ENCODE data around the gene MAFG.

The MAFG gene

DNA sequence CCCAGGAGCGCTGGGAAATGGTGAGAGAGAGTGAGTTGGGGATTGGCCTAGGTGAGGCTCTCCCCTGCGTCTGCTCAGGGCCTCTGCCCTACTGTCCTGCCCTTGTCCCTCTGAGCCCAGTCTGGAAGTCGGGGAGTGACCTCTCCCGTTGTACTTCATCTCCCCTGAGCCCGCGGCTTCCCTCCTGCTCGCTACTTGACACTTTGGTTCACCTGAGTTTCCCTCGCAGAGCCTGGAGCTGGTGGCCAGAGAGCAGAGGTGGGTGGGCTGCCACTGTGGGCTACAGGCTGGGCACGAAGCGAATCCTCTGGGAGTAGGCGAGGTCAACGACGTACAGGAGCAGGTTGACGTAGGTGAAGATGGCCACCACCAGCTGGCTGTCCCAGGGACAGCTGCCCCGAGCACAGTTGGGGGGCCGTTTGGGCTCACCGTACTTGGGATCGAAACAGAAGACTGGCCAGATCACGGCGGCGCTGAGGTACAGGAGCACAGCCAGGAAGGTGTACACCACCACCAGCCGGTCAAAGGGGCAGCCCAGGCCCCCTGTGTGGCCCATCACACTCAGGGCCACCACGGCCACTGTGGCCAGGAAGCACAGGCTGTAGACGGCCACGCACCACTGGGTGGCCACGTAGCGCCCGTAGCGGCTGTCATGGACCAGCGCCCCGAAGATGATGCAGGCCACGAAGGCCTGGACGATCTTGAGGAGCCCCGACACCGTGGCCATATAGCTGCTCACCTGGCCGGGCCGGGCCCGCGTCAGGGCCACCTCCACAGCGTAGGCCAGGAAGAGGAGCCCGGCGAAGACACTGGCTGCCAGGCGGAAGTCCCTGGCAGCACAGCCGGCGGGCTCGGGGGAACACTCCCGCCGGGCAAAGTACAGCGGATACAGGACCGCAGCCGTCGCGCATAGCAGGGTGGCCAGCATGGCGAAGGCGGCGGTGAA is 13.3 kb upstream of the MAFG start:
- DNase-seq (ENCODE audit: low read depth in 4 of 4, low spot score in 1 of 4), result no peak

DNA sequence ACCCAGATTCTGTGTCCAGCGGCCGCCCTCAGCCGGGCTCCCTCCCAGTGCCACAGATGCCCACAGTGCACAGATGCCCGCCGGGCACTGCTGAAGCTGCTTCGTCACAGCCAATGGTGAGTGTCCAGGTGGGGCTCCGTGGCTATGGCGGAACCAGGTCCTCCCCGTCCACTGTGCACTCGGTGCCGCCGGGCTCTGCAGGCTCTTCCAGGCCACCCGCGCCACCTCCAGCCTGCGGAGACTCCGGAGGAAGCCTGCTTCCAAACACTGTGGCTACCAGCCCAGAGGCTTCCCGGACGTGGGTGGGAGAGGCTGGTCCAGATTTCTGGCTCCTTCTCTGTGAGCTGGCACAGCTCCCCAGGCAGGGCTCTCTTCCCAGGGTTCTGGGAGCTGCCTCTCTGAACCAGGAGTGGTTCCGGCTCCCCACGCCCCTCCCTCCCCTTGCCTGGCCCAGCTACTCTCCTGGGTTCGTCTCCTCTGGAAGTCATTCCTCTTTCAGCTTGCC is 12.4 kb upstream of the MAFG start:
- DNase-seq (ENCODE audit: low read depth in 4 of 4, low spot score in 1 of 4), result no peak

DNA sequence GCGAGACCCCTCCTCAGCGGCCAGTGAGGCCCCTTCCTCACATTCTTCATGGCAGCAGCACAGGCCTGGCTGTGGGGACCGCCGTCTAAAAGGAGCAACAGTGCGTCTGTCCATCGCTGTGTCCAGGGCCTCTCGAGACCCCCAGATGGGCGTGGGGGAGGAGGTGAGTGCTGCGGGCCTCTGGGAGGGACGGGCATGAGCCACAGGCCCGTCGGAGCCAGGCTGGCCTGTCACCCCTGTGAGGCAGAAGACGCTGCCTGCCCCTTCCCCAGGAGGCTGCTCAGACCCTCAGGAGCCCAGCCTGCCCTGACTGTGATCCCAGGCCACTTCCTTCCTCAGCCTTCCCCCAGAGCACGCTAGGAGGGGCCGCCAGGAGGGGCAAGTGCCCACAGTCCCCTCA is 11.7 kb upstream of the MAFG start:
- no peak for DNase-seq (ENCODE audit: low read depth in 4 of 4, low spot score in 1 of 4)

DNA sequence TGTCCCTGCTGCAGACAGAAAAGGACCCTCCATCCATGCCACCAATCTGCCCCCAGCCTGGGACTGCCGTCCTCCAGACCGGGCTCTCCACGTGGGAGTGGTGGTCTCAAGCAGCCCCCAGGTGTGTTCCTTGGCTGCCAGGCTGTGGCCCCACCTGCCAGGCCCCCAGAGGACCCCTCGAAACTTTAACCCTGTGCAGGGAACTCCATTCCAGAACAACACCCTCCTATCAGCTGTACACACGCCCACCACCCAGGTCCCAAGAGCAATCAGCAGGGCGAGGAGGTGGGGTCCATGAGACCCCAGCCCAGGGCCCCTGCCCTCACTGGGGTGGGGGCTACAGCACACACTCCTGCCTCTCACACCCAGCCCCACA is 8.2 kb upstream of the MAFG start:
- DNase-seq (ENCODE audit: low read depth in 4 of 4, low spot score in 1 of 4), result no peak

DNA sequence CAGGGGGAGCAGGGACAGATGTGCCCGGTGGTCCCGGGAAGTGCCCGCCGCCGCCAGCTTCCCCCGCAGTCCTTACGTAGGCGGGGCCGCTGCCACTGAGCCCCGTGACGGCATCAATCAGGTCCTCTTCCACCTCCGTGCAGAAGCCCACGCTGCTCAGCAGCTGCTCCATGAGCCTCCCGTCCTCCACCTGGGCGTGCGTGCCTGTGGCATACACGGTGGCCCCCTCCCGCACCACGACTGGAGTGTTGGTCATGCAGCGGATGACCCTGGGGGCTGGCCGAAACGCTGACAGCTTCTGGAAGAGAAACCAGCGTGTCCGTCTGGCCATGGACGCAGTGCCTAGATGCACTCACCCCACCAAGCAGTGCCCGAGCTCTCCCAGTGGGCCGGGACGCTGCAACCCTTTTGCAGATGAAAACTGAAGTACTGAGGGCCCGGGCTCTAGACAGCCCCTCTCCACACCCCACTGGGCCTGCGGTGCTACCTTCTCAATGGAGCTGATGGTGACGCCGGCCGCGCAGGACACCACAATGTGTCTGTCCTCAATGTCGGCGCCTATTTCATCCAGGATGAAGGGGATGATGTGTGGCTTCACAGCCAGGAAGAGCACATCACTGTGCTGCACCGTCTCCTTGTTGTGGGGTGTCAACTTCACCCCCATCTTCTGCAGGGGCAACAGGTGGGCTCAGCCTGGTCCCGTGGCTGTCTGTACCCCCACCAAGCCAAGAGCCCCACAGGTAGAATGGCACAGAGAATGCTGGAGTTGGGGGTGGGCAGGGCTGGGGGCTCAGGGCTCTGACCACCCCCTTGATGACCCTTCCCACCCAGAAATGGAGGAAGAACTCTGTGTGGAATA is 7.5 kb upstream of the MAFG start:
- no peak for DNase-seq (ENCODE audit: low read depth in 4 of 4, low spot score in 1 of 4)

DNA sequence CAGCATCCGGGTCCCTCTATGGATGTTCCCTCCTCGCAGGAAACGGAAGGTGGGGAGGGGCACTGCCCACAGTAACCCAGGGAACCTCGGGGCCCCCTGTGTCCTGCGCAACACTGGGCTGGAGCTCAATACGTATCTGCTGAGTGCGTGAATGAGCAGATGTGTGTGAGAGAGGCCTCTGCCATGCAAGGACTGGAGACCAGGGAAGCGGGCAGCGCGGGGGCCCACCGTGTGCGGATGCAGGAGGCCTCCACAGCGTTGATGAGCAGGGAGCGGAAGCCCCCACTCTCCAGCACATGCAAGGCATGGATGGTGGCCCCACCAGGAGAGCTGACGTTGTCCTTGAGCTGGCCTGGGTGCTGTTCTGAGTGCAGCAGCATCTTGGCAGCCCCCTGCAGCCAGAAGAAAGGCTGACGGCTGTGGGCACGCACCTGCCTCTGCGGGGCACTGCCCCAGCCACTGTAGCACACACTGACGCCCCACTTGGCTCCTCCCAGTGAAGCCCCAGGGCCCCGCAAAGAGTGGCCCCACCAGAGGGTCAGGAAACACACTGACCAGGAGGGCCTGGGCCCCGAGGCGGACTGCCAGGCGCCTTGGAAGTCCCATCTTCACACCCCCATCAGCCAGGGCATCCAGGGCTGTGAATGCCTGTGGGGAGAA is 6.7 kb upstream of the MAFG start:
- no peak for DNase-seq (ENCODE audit: low read depth in 4 of 4, low spot score in 1 of 4)

DNA sequence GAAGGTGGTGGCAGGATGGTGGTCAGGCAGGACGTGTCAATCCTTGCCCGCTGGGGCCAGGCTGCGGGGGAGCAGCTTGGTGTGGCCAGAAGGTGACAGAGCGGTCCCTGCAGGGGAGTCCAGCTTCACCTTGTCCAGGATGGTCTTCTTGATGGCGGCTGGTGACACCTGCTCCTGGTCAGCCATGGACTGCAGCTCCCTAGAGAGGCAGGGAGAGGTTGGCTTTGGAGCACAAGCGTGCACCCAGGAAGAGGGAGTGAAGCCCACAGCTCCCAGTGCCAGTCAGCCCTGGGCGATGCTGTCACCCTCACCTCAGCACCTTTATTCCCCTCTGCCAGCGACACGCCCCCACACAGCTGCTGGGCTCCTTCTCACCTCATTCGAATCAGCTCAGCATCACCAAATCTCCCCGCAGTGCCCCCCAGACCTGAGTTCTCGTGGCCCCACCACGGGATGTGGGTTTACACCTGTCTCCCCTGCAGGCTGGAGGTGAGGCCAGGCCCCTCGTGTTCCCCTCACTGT is 5.7 kb upstream of the MAFG start:
- no peak for DNase-seq (ENCODE audit: low read depth in 4 of 4, low spot score in 1 of 4)

DNA sequence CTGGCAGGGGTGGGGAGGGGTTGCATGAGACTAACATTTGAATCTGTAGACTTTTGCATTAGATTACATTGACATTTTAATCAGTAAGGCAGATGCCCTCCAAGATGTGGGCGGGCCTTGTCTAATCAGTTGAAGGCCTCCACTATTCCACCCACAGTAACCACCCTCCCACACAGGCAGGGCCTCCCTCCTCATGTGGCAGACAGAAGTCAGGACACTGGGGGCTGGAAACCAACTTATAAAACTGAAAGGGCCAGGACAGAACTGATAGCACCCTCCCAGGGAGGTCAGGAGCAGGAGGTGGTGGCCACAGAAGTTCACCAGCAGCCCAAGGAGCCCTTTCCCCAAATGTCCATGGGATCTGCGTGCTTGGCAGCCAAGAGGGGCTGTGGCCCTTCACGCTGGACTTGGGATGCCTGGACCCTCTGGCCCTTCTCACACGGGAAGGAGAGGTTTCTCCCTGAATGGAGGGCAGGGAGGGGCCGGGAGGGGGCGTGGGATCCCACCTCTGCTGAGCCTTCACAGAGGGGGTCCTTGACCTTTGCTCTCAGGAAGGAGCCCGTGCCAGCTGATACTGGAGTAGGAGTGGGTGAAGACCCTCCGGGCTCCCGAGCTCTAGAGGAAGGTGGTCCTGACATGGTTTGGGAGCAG is 4.9 kb upstream of the MAFG start:
- DNase-seq (ENCODE audit: low read depth in 4 of 4, low spot score in 1 of 4), result no peak

DNA sequence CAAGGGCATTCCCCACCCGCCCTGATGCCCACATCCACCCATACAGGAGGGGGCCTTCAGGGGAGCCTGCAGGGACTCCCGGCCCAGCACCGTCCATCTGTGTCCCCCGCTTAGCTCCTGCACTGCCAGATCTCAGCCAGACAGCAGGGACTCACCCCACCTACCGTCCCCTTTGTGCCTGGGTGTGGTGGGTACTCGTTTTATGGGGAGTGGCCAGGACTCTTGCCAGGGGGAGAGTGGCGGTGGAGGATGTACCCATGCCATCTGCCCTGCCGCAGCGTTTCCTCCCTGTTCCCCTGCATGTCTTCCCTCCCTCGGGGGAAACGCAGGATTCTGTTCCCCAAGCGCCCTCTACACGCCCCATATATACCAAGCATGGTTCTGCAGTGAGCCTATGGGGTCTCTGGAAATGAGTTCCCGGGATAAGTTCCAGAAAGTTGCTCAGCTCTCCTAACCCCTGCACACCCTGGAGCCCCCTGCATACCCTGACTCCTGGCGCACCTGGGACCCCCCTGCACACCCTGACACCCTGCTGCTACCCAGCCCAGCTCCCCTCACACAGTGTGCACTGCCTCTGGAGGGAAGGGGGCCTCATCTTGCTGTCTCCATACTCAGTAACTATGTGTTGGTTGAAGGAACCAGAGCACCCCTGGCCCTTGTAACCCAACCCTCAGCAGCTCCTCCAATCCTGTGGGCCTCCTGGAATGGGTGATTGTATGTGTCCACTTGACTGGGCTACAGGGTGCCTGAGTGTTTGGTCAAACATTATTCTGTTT is 4.2 kb upstream of the MAFG start:
- no peak for DNase-seq (ENCODE audit: low read depth in 4 of 4, low spot score in 1 of 4)

DNA sequence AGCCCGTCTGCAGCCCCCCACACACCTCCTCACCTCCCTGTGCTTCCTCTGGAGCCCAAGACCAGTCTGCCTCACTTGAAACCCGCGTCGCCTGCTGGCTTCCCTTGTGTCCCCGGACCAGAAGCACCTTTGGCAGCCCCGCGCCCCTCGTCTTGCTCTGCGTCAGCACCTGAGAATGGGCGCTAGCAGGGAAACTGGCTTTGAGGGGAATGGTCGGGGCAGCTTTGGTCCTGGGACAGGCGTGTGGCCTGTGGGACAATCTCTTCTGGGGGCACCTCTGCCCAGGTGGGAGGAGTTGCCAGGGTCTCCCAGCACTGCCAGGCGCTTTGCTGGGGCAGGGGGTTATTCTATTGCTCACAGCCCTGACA is 3.6 kb upstream of the MAFG start:
- DNase-seq (ENCODE audit: low read depth in 4 of 4, low spot score in 1 of 4), result no peak

DNA sequence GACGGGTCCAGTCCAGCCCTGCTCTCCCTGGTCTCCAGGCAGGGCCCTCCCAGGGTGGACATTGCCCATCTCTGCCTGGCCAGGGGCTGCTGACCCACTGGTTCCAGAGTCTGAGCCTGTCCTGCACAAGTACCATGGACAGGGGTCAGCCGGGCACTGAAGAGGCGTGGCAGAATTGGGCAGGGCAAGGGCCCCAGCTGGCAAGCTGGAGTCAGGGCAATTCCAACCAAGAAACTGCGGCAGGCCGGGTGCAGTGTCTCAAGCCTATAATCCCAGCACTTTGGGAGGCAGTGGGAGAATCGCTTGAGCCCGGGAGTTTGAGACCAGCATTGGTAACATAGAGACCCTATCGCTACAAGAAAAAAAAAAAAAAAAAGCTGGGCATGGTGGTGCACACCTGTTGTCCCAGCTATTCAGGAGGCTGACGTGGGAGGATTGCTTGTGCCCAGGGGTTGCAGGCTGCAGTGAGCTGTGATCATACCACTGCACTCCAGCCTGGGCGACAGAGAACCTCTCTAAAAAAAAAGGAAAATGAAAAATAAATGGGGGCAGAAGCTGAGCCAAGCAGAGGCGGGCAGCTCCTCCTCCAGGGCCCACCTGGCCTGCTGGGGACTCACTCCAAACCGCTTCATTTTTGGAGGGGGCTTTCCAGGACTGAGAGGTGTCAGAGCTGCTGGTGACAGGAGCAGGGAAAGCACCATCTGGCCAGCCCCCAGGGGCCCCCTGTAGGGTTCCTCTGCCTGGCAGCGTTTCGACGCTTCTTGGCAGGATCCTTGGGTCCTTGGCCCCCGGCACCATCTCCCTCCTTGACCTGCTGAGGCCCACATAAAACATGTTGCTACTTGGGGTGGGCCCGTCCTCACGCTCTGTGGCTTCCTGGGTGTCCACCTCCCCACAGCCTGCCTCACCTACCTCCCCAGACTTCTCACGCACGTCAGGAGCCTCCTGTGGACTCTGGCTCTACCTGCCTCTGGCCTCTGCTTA is 2.9 kb upstream of the MAFG start:
- no peak for DNase-seq (ENCODE audit: low read depth in 4 of 4, low spot score in 1 of 4)

DNA sequence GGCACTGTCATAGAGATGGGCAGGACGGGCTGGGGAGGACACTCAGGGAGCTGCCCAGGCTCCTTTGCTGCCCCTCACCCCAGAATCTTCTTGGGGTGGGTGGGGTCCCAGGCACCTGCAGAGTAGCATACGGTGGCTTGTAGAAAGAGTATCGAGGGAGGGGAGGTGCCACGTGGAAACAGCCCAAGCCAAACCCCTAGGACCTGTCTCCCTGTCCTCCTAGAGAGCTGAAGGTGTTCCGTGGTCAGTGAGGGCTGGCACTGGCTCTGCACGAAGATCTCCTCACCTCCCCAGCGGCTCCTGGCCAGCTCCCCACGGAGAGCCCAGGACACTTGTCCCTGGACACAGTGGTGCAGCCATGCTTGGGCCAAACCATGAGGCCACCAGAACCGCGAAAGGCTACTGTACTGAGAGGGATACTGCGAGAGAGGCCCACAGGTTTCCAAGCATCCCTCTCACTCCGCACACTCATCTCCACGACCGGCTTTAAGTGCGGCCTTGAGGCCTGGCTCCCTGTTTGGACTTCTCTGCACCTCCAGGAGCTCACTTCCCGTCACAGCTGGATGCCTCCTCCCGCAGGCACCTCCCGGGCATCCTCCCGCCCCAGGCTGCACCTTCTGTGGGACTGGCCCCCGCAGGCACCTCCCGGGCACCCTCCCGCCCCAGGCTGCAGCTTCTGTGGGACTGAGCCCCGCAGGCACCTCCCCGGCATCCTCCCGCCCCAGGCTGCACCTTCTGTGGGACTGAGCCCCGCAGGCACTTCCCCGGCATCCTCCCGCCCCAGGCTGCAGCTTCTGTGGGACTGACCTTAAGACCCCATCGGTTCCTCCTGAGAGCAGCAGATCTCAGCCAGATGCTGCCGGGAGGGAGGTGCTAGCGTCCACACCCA is 2.0 kb upstream of the MAFG start:
- DNase-seq (ENCODE audit: low read depth in 4 of 4, low spot score in 1 of 4), result no peak

DNA sequence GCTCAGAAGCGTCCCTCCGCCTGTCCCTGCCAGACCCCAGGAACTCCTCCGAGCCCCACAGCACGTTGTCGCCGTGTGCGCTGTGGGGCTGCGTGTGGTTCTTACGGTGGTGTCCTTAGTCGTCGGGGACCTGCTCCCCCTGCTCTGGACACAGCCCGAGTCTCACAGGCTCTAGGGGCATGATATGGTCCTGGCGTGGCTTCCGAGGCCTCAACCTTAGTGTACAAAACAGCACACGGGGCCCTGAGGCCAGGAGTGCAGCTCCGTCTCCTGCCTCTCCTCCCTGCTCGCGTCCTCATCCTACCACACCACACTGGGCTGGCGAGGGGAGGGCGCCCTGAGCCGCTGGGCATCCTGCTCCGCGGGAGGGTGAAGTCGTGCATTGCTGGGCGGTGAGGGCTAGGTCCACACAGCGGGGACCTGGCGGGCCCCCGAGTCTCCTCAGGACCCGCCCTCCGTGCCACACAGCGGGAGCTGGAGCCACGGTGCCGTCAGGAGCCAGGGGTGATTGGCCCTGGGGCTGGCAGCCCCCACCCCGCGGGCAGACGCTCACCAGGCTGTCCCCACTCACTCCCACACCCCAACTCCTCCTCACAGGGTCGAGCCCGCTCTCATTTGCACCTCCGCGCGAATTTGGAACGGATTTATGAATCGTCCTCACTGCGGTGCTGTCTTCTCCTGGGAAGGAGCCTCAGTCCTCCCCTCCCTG is 1.2 kb upstream of the MAFG start:
- no peak for DNase-seq (ENCODE audit: low read depth in 4 of 4, low spot score in 1 of 4)

DNA sequence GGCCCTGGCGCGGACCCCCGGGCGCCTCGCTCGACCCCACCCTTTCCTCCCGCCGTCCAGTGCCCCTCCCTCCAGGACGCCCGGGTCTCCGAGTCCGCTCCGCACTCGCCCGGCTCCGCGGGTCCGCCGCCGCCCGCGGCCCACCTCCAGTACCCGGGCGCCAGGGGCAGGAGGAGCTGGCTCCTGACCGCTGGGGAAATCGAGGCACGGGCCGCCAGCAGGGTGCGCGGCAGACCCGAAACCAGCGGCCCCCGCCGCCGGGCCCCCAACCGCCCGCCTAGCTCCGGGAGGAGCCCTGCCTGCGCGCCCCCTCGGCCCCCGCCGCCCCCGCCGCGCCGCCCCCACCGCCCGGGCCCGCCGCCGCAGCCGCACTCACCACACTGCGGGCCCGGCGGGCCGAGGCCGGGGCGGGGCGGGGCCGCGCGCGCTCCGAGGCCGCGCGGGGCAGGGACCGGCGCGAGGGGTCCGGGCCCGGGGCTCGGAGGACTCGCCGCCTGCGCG is 333 bp downstream of the MAFG start:
- DNase-seq (ENCODE audit: low read depth in 4 of 4, low spot score in 1 of 4), result no peak

DNA sequence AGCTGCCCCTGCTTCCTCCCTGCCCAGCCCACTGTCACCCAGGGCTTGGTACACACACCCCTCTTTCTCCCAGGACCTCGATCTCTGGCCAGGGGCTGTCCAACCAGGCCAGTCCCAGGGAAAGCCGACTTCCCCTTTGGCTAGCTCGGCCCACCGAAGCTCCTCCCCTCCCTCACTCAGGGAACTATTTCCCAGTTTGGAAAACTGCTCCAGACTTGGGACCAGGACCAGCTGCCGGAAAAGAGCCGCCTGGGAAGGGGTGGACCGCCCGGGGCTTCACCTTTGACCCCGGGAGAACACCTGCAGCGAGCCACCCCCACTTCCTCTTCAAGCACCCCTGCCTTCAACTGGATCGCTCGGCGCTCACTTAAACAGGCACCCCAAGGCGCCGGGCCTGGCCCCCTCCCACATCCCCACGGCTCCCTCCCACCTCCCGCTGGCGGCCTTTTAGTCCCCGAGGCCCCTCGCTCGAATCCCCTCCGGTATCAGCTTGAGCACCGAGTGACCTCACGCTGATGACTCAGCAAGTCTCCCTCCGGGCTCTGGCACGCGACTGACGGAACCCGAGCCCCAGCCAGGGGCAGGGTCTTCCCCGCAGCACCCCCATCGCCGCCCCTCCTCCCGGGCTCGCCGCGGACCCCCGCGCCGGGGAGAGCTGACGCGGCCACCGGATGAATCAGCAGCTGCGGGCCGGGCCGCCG is 934 bp downstream of the MAFG start:
- DNase-seq (ENCODE audit: low read depth in 4 of 4, low spot score in 1 of 4), result peak in 3 of 4 experiments; percentile 45 to 62 (median 55)

DNA sequence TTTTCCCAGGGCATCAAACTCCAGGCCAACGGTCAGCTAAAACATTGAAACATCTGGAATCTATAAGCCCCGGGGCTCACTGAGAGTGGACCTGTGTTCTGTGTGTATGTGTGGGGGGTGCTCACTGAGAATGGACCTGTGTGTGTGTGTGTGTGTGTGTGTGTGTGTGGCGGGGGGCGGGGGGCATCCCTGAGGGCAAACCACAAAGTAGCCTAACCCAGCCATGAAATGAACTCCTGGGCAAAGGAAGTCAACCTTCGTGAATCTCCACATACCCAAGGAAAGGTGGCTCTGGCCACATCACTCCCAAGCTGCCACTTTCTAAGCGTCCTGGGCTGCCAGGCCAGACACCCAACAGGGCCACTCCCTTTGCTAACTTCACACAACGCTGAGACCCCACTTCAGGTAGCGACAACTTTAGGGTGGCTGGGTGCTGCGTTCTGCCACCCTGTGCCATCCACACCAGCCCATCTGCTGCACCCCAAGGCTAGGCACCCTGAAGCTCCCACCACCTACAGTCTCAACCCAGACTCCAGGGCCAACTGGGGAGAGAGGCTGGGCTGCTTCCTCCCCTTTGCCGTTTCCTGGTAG is 1.6 kb downstream of the MAFG start:
- DNase-seq (ENCODE audit: low read depth in 4 of 4, low spot score in 1 of 4), result no peak
